HepG2 (cell line): ENCODE results near the gene RBM12. TPM values are rescaled to one million over a fixed set of nuclear protein-coding genes. Genes with fewer than 3 reads are reported as not detected.

Experiments used
- ATAC-seq: fragments of 200-7000 bp; cut with Tn5 transposase; 3 replicates; pipeline ENCODE4 v1.9.1; 2020; ENCODE audit warnings: mild to moderate bottlenecking, moderate library complexity
- BruUV-seq: library from RNA; stranded (reverse); fragments of 400-500 nt; replicated peaks from 2 replicates; lab custom pipeline; 2021; lab: Mats Ljungman, UMichigan
- CTCF ChIA-PET: fragments of 300-600 bp; formaldehyde crosslinking; extraction: SDS; loops from one replicate; lab custom pipeline; 2021; ENCODE audit warnings: low total read pairs, inconsistent platforms, low intra/inter-chr PET ratio; lab: Yijun Ruan, JAX
- POLR2A ChIA-PET: fragments of 350-600 bp; sonication (Branson Sonifier 250); formaldehyde crosslinking; loops from one replicate; lab custom pipeline; 2020; ENCODE audit warnings: antibody characterized with exemption, inconsistent platforms; lab: Yijun Ruan, JAX
- DNase-seq: peaks from one replicate; pipeline ENCODE4 v3.0.0-alpha.2; 2015; ENCODE audit warnings: low spot score
- FAIRE-seq: peaks from 3 replicates; lab custom pipeline; 2011; peaks lifted over from hg19 to GRCh38; lab: Jason Lieb, UNC
- H2AFZ ChIP-seq: one replicate; pipeline ENCODE4 v1.6.1; 2011; ENCODE audit warnings: low read length, inconsistent platforms
- H3K27ac ChIP-seq: fragments of 300-600 bp; 3 replicates; pipeline ENCODE4 v1.8.0; 2011; ENCODE audit warnings: mixed run types, mild to moderate bottlenecking, mixed read lengths, low read length, inconsistent platforms; ENCODE audit not compliant: insufficient read depth; ENCODE audit errors: extremely low read length
- H3K27me3 ChIP-seq, 2 experiments: fragments of 200-600 bp in 1 of 2; 2 replicates in 1 of 2; 3 replicates in 1 of 2; pipeline versions ENCODE4 v1.6.0 to v1.8.0; 2011; ENCODE audit warnings: low read length in 2 of 2, mild to moderate bottlenecking in 2 of 2, moderate library complexity in 2 of 2, inconsistent platforms in 1 of 2; ENCODE audit not compliant: insufficient read depth in 2 of 2, control insufficient read depth in 1 of 2
- H3K36me3 ChIP-seq, 2 experiments: fragments of 200-600 bp in 1 of 2; replicated peaks in 1 of 2; 2 replicates in 1 of 2; 3 replicates in 1 of 2; pipeline versions ENCODE4 v1.5.1 to v1.8.0; 2011; ENCODE audit warnings: low read length in 2 of 2, inconsistent platforms in 1 of 2; ENCODE audit not compliant: insufficient read depth in 2 of 2, control insufficient read depth in 1 of 2
- H3K4me1 ChIP-seq: 2 replicates; pipeline ENCODE4 v1.5.1; 2012; ENCODE audit warnings: low read length, inconsistent platforms; ENCODE audit not compliant: insufficient read depth
- H3K4me2 ChIP-seq: 2 replicates; pipeline ENCODE4 v1.6.0; 2011; ENCODE audit warnings: low read depth, low read length, inconsistent platforms
- H3K4me3 ChIP-seq, 3 experiments: fragments of 200-600 bp in 1 of 3; sonication (generic), shearing (Covaris generic) in 1 of 3; replicated peaks in 1 of 3; 2 replicates each; pipeline ENCODE4 v1.5.1; 2011 to 2016; ENCODE audit warnings: low read length in 3 of 3, inconsistent platforms in 2 of 3, low read depth in 2 of 3, mild to moderate bottlenecking in 2 of 3, control low read depth in 1 of 3, mixed read lengths in 1 of 3; ENCODE audit not compliant: insufficient read depth in 1 of 3
- H3K79me2 ChIP-seq: one replicate; pipeline ENCODE4 v1.6.1; 2011; ENCODE audit warnings: low read length, inconsistent platforms; ENCODE audit not compliant: insufficient read depth
- H3K9ac ChIP-seq: 2 replicates; pipeline ENCODE4 v1.6.0; 2011; ENCODE audit warnings: mild to moderate bottlenecking, low read depth, low read length, inconsistent platforms; ENCODE audit not compliant: insufficient read depth
- H3K9me3 ChIP-seq: 2 replicates; pipeline ENCODE4 v1.5.1; 2012; ENCODE audit warnings: mild to moderate bottlenecking, low read length
- H4K20me1 ChIP-seq: 2 replicates; pipeline ENCODE4 v1.6.0; 2011; ENCODE audit warnings: inconsistent platforms, mild to moderate bottlenecking, low read length, moderate library complexity; ENCODE audit not compliant: insufficient read depth
- ATF5 ChIP-seq: sonication (generic); formaldehyde crosslinking; IDR thresholded peaks from 2 replicates; pipeline ENCODE4 v1.4.0; 2020; ENCODE audit warnings: mild to moderate bottlenecking, low read depth, missing genetic modification reagents
- CBX5 ChIP-seq: sonication (generic); formaldehyde crosslinking; IDR thresholded peaks from 2 replicates; pipeline ENCODE4 v1.4.0; 2020; ENCODE audit warnings: missing genetic modification reagents, borderline replicate concordance
- EHMT2 ChIP-seq: fragments of 200-600 bp; sonication (generic); IDR thresholded peaks from 2 replicates; pipeline ENCODE4 v1.7.0; 2017; ENCODE audit warnings: antibody characterized with exemption, low read depth, low read length, borderline replicate concordance
- HOXA9 ChIP-seq: sonication (generic); formaldehyde crosslinking; IDR thresholded peaks from 2 replicates; pipeline ENCODE4 v1.8.1; 2022; ENCODE audit warnings: missing genetic modification reagents, mild to moderate bottlenecking, moderate library complexity, borderline replicate concordance
- MAFK ChIP-seq, 2 experiments: IDR thresholded peaks in 1 of 2; conservative IDR thresholded peaks in 1 of 2; 2 replicates each; pipeline ENCODE4 v1.6.1; 2011; ENCODE audit warnings: improper control_type of control experiment in 2 of 2, low read length in 2 of 2
- POGZ ChIP-seq: sonication (generic); formaldehyde crosslinking; IDR thresholded peaks from 2 replicates; pipeline ENCODE4 v1.4.0; 2020; ENCODE audit warnings: mild to moderate bottlenecking, missing genetic modification reagents
- RFX1 ChIP-seq: fragments of 450-650 bp; IDR thresholded peaks from 2 replicates; pipeline ENCODE4 v1.6.1; 2017
- SOX6 ChIP-seq, 2 experiments: fragments of 450-650 bp in 1 of 2; sonication (generic) in 1 of 2; formaldehyde crosslinking in 1 of 2; IDR thresholded peaks; 2 replicates each; pipeline versions ENCODE4 v1.4.0 to v1.6.1; 2017 to 2020; ENCODE audit warnings: antibody characterized with exemption in 1 of 2, mild to moderate bottlenecking in 1 of 2, missing genetic modification reagents in 1 of 2
- ZBTB26 ChIP-seq: IDR thresholded peaks from 2 replicates; pipeline ENCODE4 v1.6.1; 2016; ENCODE audit warnings: missing compliant biosample characterization, missing genetic modification reagents, borderline replicate concordance
- ZFY ChIP-seq: sonication (generic); formaldehyde crosslinking; IDR thresholded peaks from 2 replicates; pipeline ENCODE4 v1.4.0; 2020; ENCODE audit warnings: missing genetic modification reagents
- ZNF224 ChIP-seq: sonication (generic); formaldehyde crosslinking; IDR thresholded peaks from 2 replicates; pipeline ENCODE4 v1.5.0; 2020; ENCODE audit warnings: mild to moderate bottlenecking, missing genetic modification reagents
- ZNF329 ChIP-seq: sonication (generic); formaldehyde crosslinking; IDR thresholded peaks from 2 replicates; pipeline ENCODE4 v1.9.0; 2021; ENCODE audit warnings: low read depth, mild to moderate bottlenecking, missing genetic modification reagents
- ZNF546 ChIP-seq: sonication (generic); formaldehyde crosslinking; conservative IDR thresholded peaks from 2 replicates; pipeline ENCODE4 v1.8.1; 2023; ENCODE audit warnings: mild to moderate bottlenecking, missing genetic modification reagents
- ZNF777 ChIP-seq: sonication (generic); formaldehyde crosslinking; IDR thresholded peaks from 2 replicates; pipeline ENCODE4 v1.4.0; 2020; ENCODE audit warnings: missing genetic modification reagents
- ZSCAN25 ChIP-seq: sonication (generic); formaldehyde crosslinking; IDR thresholded peaks from 2 replicates; pipeline ENCODE4 v1.8.0; 2022; ENCODE audit warnings: mild to moderate bottlenecking, missing genetic modification reagents
- WGBS: methylation state at CpG from one replicate; pipeline ENCODE4 v1.1.6; 2017; ENCODE audit warnings: low lambda C conversion rate; 5-methylcytosine and 5-hydroxymethylcytosine counted together
- in situ Hi-C: cut with HindIII; loops from 2 replicates; pipeline ENCODE4 v1.10.0; 2017; ENCODE audit warnings: low pct_unique_long_range_greater_than_20kb; ENCODE audit not compliant: extremely low pct_ligation_motif_present
- intact Hi-C: fragments of 100-400 bp; cut with micrococcal nuclease; formaldehyde crosslinking; loops from one replicate; pipeline ENCODE4 v1.10.0; 2022; ENCODE audit not compliant: unreplicated experiment
- polyA plus RNA-seq, 8 experiments: library from polyadenylated mRNA; depleted of rRNA in 3 of 8; stranded (reverse) in 7 of 8; unstranded in 1 of 8; fragments of >200 nt; fragmentation: Illumina TruSeq in 4 of 8; extraction: Trizol in 4 of 8; gene quantifications; 2 replicates each; pipeline versions ENCODE4 v1.2.1 to v1.2.3, GENCODE V29; 2011 to 2016; ENCODE audit warnings: low read depth in 4 of 8, missing spikeins in 1 of 8, mixed read lengths in 1 of 8; ENCODE audit not compliant: insufficient read depth in 1 of 8
- total RNA-seq, 5 experiments: library from RNA; depleted of rRNA; stranded (reverse); fragments of >200 nt; fragmentation: Illumina TruSeq; extraction: Trizol; gene quantifications; 2 replicates each; pipeline ENCODE4 v1.2.3, GENCODE V29; 2016; ENCODE audit warnings: low read depth in 1 of 5
- TF ChIP-seq, protein P1 (sequence below): sonication (generic); formaldehyde crosslinking; IDR thresholded peaks from 2 replicates; pipeline ENCODE4 v1.4.0; 2020; ENCODE audit warnings: low read depth, mild to moderate bottlenecking, missing genetic modification reagents

RBM12 gene
- total and polyA plus RNA-seq, 2 of the 13 experiments (the other 11 are each of a cell fraction or from before 2014, with no cell fraction given), result 97.9 to 104 TPM

GRCh38 chr20:35617397-35618262 lies 47.1 kb downstream of the RBM12 start (continued):
- TF ChIP-seq ZNF329 (CRISPR knock-in tag), result no peak
- TF ChIP-seq POGZ, result peak; percentile 74
- no peak for TF ChIP-seq ZNF224 (CRISPR knock-in tag)
- TF ChIP-seq ZNF546 (CRISPR knock-in tag), result 0 out of 2 replicates have a peak, but pooled peaks have one; percentile 7
- no peak for TF ChIP-seq MAFK (conservative IDR thresholded peaks at IDR 0.05 in 1 of 2, IDR thresholded peaks at IDR 0.05 in 1 of 2; ENCODE audit: low read length in 2 of 2)
- no peak; the same call in 1 of the 2 replicates for TF ChIP-seq ZSCAN25 (CRISPR knock-in tag)
- TF ChIP-seq ATF5 (CRISPR knock-in tag), result no peak
- TF ChIP-seq ZFY (CRISPR knock-in tag), result peak; percentile 83

DNA sequence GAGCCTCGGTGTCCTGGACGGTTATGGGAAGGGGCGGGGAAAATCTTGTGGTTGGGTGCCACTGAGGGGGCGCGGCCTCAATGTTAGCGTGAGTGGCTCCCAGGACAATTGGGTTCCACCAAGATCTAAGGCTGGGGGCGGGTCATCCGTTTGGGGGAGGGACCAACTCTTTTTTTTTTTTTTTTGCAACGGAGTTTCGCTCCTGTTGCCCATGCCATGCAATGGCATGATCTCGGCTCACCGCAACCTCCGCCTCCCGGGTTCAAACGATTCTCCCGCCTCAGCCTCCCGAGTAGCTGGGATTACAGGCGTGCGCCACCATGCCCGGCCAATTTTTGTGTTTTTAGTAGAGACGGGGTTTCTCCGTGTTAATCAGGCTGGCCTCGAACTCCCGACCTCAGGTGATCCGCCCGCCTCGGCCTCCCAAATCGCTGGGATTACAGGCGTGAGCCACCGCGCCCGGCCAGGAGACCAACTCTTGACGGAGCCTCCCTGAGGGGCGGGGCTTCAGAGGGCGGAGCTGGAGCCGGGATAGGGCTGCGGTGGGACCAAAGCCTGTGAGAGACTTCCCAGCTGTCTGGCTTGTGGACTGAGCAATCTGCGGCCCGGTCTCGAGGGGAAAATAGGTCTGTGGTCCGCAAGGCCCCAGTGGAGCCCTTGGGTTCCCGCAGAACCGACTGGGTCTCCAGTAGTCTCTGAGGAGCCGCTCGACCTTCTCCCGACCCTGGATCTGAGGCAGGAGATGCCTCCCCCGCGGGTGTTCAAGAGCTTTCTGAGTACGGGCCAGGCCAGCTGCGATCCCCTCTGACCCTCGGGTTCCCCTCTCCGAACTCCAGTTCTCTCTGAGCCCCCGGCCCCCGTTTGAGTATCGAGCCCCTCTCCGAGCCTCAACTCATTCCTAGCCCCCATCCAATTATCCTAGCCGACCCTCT lies 48.0 kb downstream of the RBM12 start:
- POLR2A ChIA-PET, result interaction anchor here (0.5 to 6.7 kb wide), 36 partner anchors 12 to 337 kb away, joined by 3 to 152 read pairs (median 5); partner anchors contain the start of genes CEP250, CPNE1, EIF6 and ERGIC3
- DNase-seq, result peak; percentile 100
- CTCF ChIA-PET, result interaction anchor here (0.6 to 1.1 kb wide), 3 partner anchors 13 to 568 kb away, joined by 3 read pairs; no protein-coding TSS in a partner anchor
- peak; percentile 70 for ATAC-seq
- Histone ChIP-seq H3K4me1 (peaks cover 26% of the 10 kb centered on the region), H3K4me3 (peak overlapping the region; percentile 67 to 96 (median 87)), H3K9ac (peak overlapping the region; percentile 85), H3K36me3 (peaks cover 5 to 12% of the 10 kb centered on the region in 2 experiments), H3K27me3 (peaks cover 0 to 7% of the 10 kb centered on the region in 2 experiments; a peak in 1 of 5 replicates), H3K4me2 (peak overlapping the region; percentile 97), H3K79me2 (peaks cover 15% of the 10 kb centered on the region), H3K9me3 (no peaks in the 10 kb centered on the region), H3K27ac (peak overlapping the region; percentile 87), H4K20me1 (no peaks in the 10 kb centered on the region; the same call in 1 of the 2 replicates), H2AFZ (no peak overlapping the region)
- in situ Hi-C loops, result loop anchor here (5.0 kb wide), 1 partner anchor 46 kb away; the partner anchor contains the start of genes CPNE1 and RBM12
- WGBS, result 2% methylated on average over 57 of the region's 57 CpGs
- FAIRE-seq, result peak; percentile 91
- TSS peak; percentile 66 for BruUV-seq
- intact Hi-C loops, result loop anchor here (1.0 to 5.0 kb wide), 7 partner anchors 48 to 162 kb away; partner anchors contain the start of genes CEP250, CPNE1, ERGIC3 and RBM12
- TF ChIP-seq HOXA9 (CRISPR knock-in tag) (no peak), SOX6 (IDR thresholded peaks at IDR 0.05) (no peak), SOX6 (CRISPR knock-in tag; IDR thresholded peaks at IDR 0.05) (peak; percentile 36; the same call in 1 of the 2 replicates), ZBTB26 (CRISPR knock-in tag) (no peak), EHMT2 (peak; percentile 96), POGZ (peak; percentile 92), CBX5 (CRISPR knock-in tag) (peak; percentile 96), ZNF329 (CRISPR knock-in tag) (peak; percentile 72; the same call in 1 of the 2 replicates), ZNF777 (CRISPR knock-in tag) (peak; percentile 47; the same call in 1 of the 2 replicates), RFX1 (no peak)
- TF ChIP-seq, protein P1, sequence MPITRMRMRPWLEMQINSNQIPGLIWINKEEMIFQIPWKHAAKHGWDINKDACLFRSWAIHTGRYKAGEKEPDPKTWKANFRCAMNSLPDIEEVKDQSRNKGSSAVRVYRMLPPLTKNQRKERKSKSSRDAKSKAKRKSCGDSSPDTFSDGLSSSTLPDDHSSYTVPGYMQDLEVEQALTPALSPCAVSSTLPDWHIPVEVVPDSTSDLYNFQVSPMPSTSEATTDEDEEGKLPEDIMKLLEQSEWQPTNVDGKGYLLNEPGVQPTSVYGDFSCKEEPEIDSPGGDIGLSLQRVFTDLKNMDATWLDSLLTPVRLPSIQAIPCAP (CRISPR knock-in tag), result peak; percentile 91; the same call in 1 of the 2 replicates
